GM12878 (cell line): Measurements from ENCODE around the gene FHOD3. TPM values are rescaled to one million over a fixed set of nuclear protein-coding genes. Genes with fewer than 3 reads are reported as not detected.

ENCODE experiments used
- ATAC-seq: fragments of 200-7000 bp; cut with Tn5 transposase; 3 replicates; pipeline ENCODE4 v1.9.1; 2020; ENCODE audit warnings: mild to moderate bottlenecking, moderate library complexity
- BruUV-seq: library from RNA; stranded (reverse); fragments of 400-500 nt; replicated peaks from 2 replicates; lab custom pipeline; 2021; lab: Mats Ljungman, UMichigan
- CTCF ChIA-PET: fragments of 300-600 bp; sonication (Branson Sonifier 250); formaldehyde crosslinking; extraction: SDS; loops from one replicate; lab custom pipeline; 2021; ENCODE audit warnings: inconsistent platforms; lab: Yijun Ruan, JAX
- POLR2A ChIA-PET: fragments of 350-600 bp; formaldehyde crosslinking; extraction: SDS; loops from one replicate; lab custom pipeline; 2021; ENCODE audit warnings: inconsistent platforms; lab: Charles Lee
- RAD21 ChIA-PET: fragments of 300-600 bp; sonication (Branson Sonifier 250); formaldehyde crosslinking; loops from one replicate; lab custom pipeline; 2023; ENCODE audit warnings: antibody characterized with exemption; ENCODE audit not compliant: unreplicated experiment; lab: Charles Lee
- SMC1A ChIA-PET: fragments of 300-600 bp; sonication (Branson Sonifier 250); formaldehyde crosslinking; loops from one replicate; lab custom pipeline; 2023; ENCODE audit not compliant: unreplicated experiment, uncharacterized antibody; lab: Charles Lee
- DNase-seq: peaks from one replicate; pipeline ENCODE4 v3.0.0-alpha.2; 2011; ENCODE audit warnings: low read depth, low spot score
- FAIRE-seq: peaks from 3 replicates; lab custom pipeline; 2011; peaks lifted over from hg19 to GRCh38; lab: Jason Lieb, UNC
- H2AFZ ChIP-seq: 2 replicates; pipeline ENCODE4 v1.6.0; 2011; ENCODE audit warnings: low read depth, low read length, control low read depth; ENCODE audit not compliant: control insufficient read depth
- H3K27ac ChIP-seq: 2 replicates; pipeline ENCODE4 v1.5.1; 2011; ENCODE audit warnings: control low read depth; ENCODE audit not compliant: control insufficient read depth, insufficient read depth
- H3K27me3 ChIP-seq, 2 experiments: replicated peaks in 1 of 2; 2 replicates each; pipeline versions ENCODE4 v1.6.0 to v1.6.1; 2011; ENCODE audit warnings: low read length in 1 of 2; ENCODE audit not compliant: control insufficient read depth in 2 of 2, insufficient read depth in 2 of 2
- H3K36me3 ChIP-seq, 2 experiments: 2 replicates each; pipeline ENCODE4 v1.5.1; 2011; ENCODE audit warnings: low read length in 1 of 2; ENCODE audit not compliant: control insufficient read depth in 2 of 2, insufficient read depth in 2 of 2
- H3K4me1 ChIP-seq: 2 replicates; pipeline ENCODE4 v1.6.1; 2011; ENCODE audit warnings: mild to moderate bottlenecking, low read length, moderate library complexity, mixed read lengths; ENCODE audit not compliant: control insufficient read depth, insufficient read depth
- H3K4me2 ChIP-seq: 2 replicates; pipeline ENCODE4 v1.6.0; 2011; ENCODE audit warnings: control low read depth; ENCODE audit not compliant: control insufficient read depth, insufficient read depth
- H3K4me3 ChIP-seq: fragments of 200-600 bp; sonication (generic); 2 replicates; pipeline ENCODE4 v1.5.1; 2016
- H3K79me2 ChIP-seq: 2 replicates; pipeline ENCODE4 v1.6.0; 2011; ENCODE audit warnings: low read length; ENCODE audit not compliant: control insufficient read depth, insufficient read depth
- H3K9ac ChIP-seq: 2 replicates; pipeline ENCODE4 v1.8.0; 2011; ENCODE audit warnings: low read length, control low read depth, mixed read lengths; ENCODE audit not compliant: control insufficient read depth, insufficient read depth
- H3K9me3 ChIP-seq: replicated peaks from 3 replicates; pipeline ENCODE4 v1.5.1; 2011; ENCODE audit warnings: mild to moderate bottlenecking, low read length; ENCODE audit not compliant: control insufficient read depth, insufficient read depth
- H4K20me1 ChIP-seq: 2 replicates; pipeline ENCODE4 v1.6.0; 2011; ENCODE audit not compliant: control insufficient read depth, insufficient read depth
- BMI1 ChIP-seq: fragments of 450-650 bp; IDR thresholded peaks from 2 replicates; pipeline ENCODE4 v1.6.1; 2016; ENCODE audit warnings: mild to moderate bottlenecking, moderate library complexity, borderline replicate concordance
- BRCA1 ChIP-seq: IDR thresholded peaks from 2 replicates; pipeline ENCODE4 v1.6.1; 2011; ENCODE audit warnings: low read depth, low read length, improper control_type of control experiment
- CBX5 ChIP-seq: sonication (generic); IDR thresholded peaks from 2 replicates; pipeline ENCODE4 v1.6.1; 2016; ENCODE audit warnings: low read depth, moderate library complexity, mild to moderate bottlenecking, inconsistent platforms
- CEBPB ChIP-seq, 2 experiments: fragments of 150-350 bp in 1 of 2; IDR thresholded peaks; 2 replicates each; pipeline ENCODE4 v1.6.1; 2012 to 2014; ENCODE audit warnings: low read depth in 2 of 2, low read length in 2 of 2, borderline replicate concordance in 1 of 2, inconsistent platforms in 1 of 2
- EGR1 ChIP-seq, 2 experiments: IDR thresholded peaks; 1 replicate in 1 of 2; 2 replicates in 1 of 2; pipeline ENCODE4 v1.6.1; 2011 to 2012; ENCODE audit warnings: low read depth in 2 of 2, low read length in 2 of 2, borderline replicate concordance in 1 of 2, mild to moderate bottlenecking in 1 of 2, moderate library complexity in 1 of 2
- ESRRA ChIP-seq: IDR thresholded peaks from 2 replicates; pipeline ENCODE4 v1.6.1; 2012; ENCODE audit warnings: mild to moderate bottlenecking, low read length, improper control_type of control experiment
- FOS ChIP-seq: IDR thresholded peaks from 3 replicates; pipeline ENCODE4 v1.6.1; 2011; ENCODE audit warnings: borderline replicate concordance; ENCODE audit not compliant: insufficient read length; ENCODE audit errors: extremely low read depth
- FOXK2 ChIP-seq: fragments of 450-650 bp; IDR thresholded peaks from 2 replicates; pipeline ENCODE4 v1.6.1; 2017; ENCODE audit warnings: mild to moderate bottlenecking, moderate library complexity
- HDGF ChIP-seq: fragments of 450-650 bp; IDR thresholded peaks from 2 replicates; pipeline ENCODE4 v1.6.1; 2016; ENCODE audit warnings: antibody characterized with exemption
- JUNB ChIP-seq: IDR thresholded peaks from 2 replicates; pipeline ENCODE4 v1.6.1; 2016; ENCODE audit warnings: antibody characterized with exemption, mild to moderate bottlenecking
- JUND ChIP-seq: IDR thresholded peaks from 2 replicates; pipeline ENCODE4 v1.6.1; 2012; ENCODE audit warnings: low read depth, mild to moderate bottlenecking, low read length, improper control_type of control experiment, moderate library complexity
- LARP7 ChIP-seq: fragments of 450-650 bp; IDR thresholded peaks from 2 replicates; pipeline ENCODE4 v1.6.1; 2017; ENCODE audit warnings: mild to moderate bottlenecking
- MTA3 ChIP-seq: IDR thresholded peaks from 2 replicates; pipeline ENCODE4 v1.6.1; 2012; ENCODE audit warnings: low read length, inconsistent platforms, borderline replicate concordance
- MXI1 ChIP-seq: fragments of 150-350 bp; IDR thresholded peaks from 2 replicates; pipeline ENCODE4 v1.6.1; 2011; ENCODE audit warnings: low read depth, mild to moderate bottlenecking, inconsistent platforms, low read length, improper control_type of control experiment
- NBN ChIP-seq: fragments of 450-650 bp; IDR thresholded peaks from 2 replicates; pipeline ENCODE4 v1.6.1; 2016
- NFIC ChIP-seq: IDR thresholded peaks from 2 replicates; pipeline ENCODE4 v1.6.1; 2012; ENCODE audit warnings: low read depth, mild to moderate bottlenecking, inconsistent platforms, low read length, moderate library complexity
- NFYB ChIP-seq: IDR thresholded peaks from 2 replicates; pipeline ENCODE4 v1.6.1; 2011; ENCODE audit warnings: low read depth, mild to moderate bottlenecking, low read length, improper control_type of control experiment, moderate library complexity; ENCODE audit not compliant: insufficient read depth
- NR2F1 ChIP-seq: fragments of 450-650 bp; conservative IDR thresholded peaks from 2 replicates; pipeline ENCODE4 v1.6.1; 2017; ENCODE audit warnings: mild to moderate bottlenecking
- POLR2A ChIP-seq: IDR thresholded peaks from 2 replicates; pipeline ENCODE4 v1.6.1; 2011; ENCODE audit warnings: low read depth, mild to moderate bottlenecking, low read length
- POLR2AphosphoS2 ChIP-seq: IDR thresholded peaks from 2 replicates; pipeline ENCODE4 v1.6.1; 2011; ENCODE audit warnings: low read depth, mild to moderate bottlenecking, low read length, improper control_type of control experiment, moderate library complexity
- POU2F2 ChIP-seq: IDR thresholded peaks from 3 replicates; pipeline ENCODE4 v1.6.1; 2011; ENCODE audit warnings: low read depth, mild to moderate bottlenecking, low read length, borderline replicate concordance
- RBBP5 ChIP-seq: fragments of 200-600 bp; sonication (generic); conservative IDR thresholded peaks from 2 replicates; pipeline ENCODE4 v1.6.1; 2016
- SMAD5 ChIP-seq: IDR thresholded peaks from 2 replicates; pipeline ENCODE4 v1.6.1; 2016; ENCODE audit warnings: antibody characterized with exemption, low read depth
- SMC3 ChIP-seq: IDR thresholded peaks from 2 replicates; pipeline ENCODE4 v1.6.1; 2011; ENCODE audit warnings: low read length, improper control_type of control experiment, borderline replicate concordance
- SREBF2 ChIP-seq: IDR thresholded peaks from 2 replicates; pipeline ENCODE4 v1.6.1; 2012; ENCODE audit warnings: mild to moderate bottlenecking, low read length
- SRF ChIP-seq, 2 experiments: IDR thresholded peaks; 2 replicates each; pipeline ENCODE4 v1.6.1; 2011; ENCODE audit warnings: low read depth in 2 of 2, low read length in 2 of 2, mild to moderate bottlenecking in 1 of 2, moderate library complexity in 1 of 2
- TARDBP ChIP-seq: IDR thresholded peaks from 2 replicates; pipeline ENCODE4 v1.6.1; 2016; ENCODE audit warnings: borderline replicate concordance
- ZBED1 ChIP-seq: IDR thresholded peaks from 2 replicates; pipeline ENCODE4 v1.6.1; 2016; ENCODE audit warnings: borderline replicate concordance
- ZSCAN29 ChIP-seq: fragments of 450-650 bp; IDR thresholded peaks from 2 replicates; pipeline ENCODE4 v1.6.1; 2017; ENCODE audit warnings: mild to moderate bottlenecking, moderate library complexity
- WGBS: methylation state at CpG from one replicate; pipeline ENCODE4 v1.1.6; 2016; ENCODE audit warnings: low lambda C conversion rate; ENCODE audit not compliant: insufficient replicate concordance, insufficient coverage; ENCODE audit errors: missing lambda C conversion rate; 5-methylcytosine and 5-hydroxymethylcytosine counted together
- in situ Hi-C: fragments of 300-500 bp; cut with MboI; formaldehyde crosslinking; loops from 9 replicates; pipeline ENCODE4 v1.14.3; 2018; ENCODE audit warnings: mixed read lengths
- intact Hi-C: fragments of 100-400 bp; cut with micrococcal nuclease; formaldehyde crosslinking; loops from one replicate; pipeline ENCODE4 v1.14.2; 2022; ENCODE audit not compliant: unreplicated experiment
- polyA plus RNA-seq, 11 experiments: library from polyadenylated mRNA; depleted of rRNA in 4 of 11; unstranded in 6 of 11; stranded (reverse) in 5 of 11; fragments of >200 nt; fragmentation: Nextera tagmentation in 4 of 11; fragmentation: Illumina TruSeq in 1 of 11; extraction: Ambion mirVana in 4 of 11; extraction: Trizol in 1 of 11; gene quantifications; 1 replicate in 1 of 11; 2 replicates in 10 of 11; pipeline versions ENCODE4 v1.2.1 to v1.2.3, GENCODE V29; 2011 to 2016; ENCODE audit warnings: inconsistent platforms in 2 of 11, missing spikeins in 2 of 11, low read depth in 1 of 11
- total RNA-seq, 4 experiments: library from RNA; depleted of rRNA in 3 of 4; stranded (reverse); fragments of >200 nt in 3 of 4; fragmentation: Illumina TruSeq in 1 of 4; extraction: Trizol in 1 of 4; gene quantifications; 2 replicates each; pipeline versions ENCODE4 v1.2.1 to v1.2.3, GENCODE V29; 2013 to 2021
- TF ChIP-seq, protein P1 (sequence below): IDR thresholded peaks from 2 replicates; pipeline ENCODE4 v1.6.1; 2012; ENCODE audit warnings: low read depth, low read length, improper control_type of control experiment

FHOD3 gene
- total and polyA plus RNA-seq, 10 of the 15 experiments (the other 5 are each of a cell fraction or from before 2014, with no cell fraction given) = 0.77 to 26.7 (median 10.4) TPM

DNA sequence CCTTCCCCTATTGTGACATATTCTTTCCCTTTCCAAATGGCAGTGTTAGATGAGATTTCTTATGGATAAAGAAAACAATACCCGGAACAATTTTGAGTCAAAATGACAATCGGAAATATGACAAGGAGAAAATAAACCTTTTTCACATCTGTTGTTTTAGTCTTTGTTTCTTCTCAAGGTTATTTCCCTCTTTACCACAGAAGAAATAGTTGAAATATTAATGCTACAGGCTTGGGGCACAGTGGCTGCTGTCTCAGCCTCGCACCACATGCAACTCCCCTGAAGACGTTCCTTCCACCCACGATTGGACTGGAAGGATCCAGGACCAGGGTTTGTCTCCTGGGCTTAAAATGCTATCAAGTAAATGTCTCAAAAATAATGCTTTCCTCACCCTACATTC lies 77.6 kb downstream of the FHOD3 start:
- RAD21 ChIA-PET = interaction anchor here (1.0 to 3.2 kb wide), 11 partner anchors 8 to 196 kb away, joined by 3 to 18 read pairs (median 4); partner anchors contain the start of gene FHOD3
- in situ Hi-C loops = no loop called here
- Histone ChIP-seq H3K9me3 (no peaks in the 10 kb centered on the region; the same call in 2 of the 3 replicates), H4K20me1 (no peaks in the 10 kb centered on the region), H2AFZ (no peak overlapping the region), H3K4me3 (no peak overlapping the region), H3K9ac (no peak overlapping the region), H3K4me2 (no peak overlapping the region), H3K79me2 (no peaks in the 10 kb centered on the region), H3K27me3 (no peaks in the 10 kb centered on the region), H3K27ac (no peak overlapping the region), H3K36me3 (no peaks in the 10 kb centered on the region), H3K4me1 (no peaks in the 10 kb centered on the region)
- CTCF ChIA-PET = interaction anchor here (1.1 to 2.8 kb wide), 9 partner anchors 8 to 81 kb away, joined by 3 to 15 read pairs (median 4); no protein-coding TSS in a partner anchor
- ATAC-seq (peak; percentile 69), FAIRE-seq (no peak), DNase-seq (no peak)
- SMC1A ChIA-PET = interaction anchor here (1.0 to 50.9 kb wide), 7 partner anchors 5 to 197 kb away, joined by 3 to 1180 read pairs (median 6); no protein-coding TSS in a partner anchor
- intact Hi-C loops = loop anchor here (2.0 kb wide), 1 partner anchor 36 kb away; no protein-coding TSS in a partner anchor
- no TSS peak for BruUV-seq
- 23% methylated on average over 5 of the region's 5 CpGs for WGBS
- POLR2A ChIA-PET = interaction anchor here (1.2 to 2.8 kb wide), 2 partner anchors 11 to 30 kb away, joined by 3 to 9 read pairs; no protein-coding TSS in a partner anchor
- TF ChIP-seq POLR2A = no peak
- TF ChIP-seq, protein P1, sequence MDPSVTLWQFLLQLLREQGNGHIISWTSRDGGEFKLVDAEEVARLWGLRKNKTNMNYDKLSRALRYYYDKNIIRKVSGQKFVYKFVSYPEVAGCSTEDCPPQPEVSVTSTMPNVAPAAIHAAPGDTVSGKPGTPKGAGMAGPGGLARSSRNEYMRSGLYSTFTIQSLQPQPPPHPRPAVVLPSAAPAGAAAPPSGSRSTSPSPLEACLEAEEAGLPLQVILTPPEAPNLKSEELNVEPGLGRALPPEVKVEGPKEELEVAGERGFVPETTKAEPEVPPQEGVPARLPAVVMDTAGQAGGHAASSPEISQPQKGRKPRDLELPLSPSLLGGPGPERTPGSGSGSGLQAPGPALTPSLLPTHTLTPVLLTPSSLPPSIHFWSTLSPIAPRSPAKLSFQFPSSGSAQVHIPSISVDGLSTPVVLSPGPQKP = no peak
- TF ChIP-seq LARP7 = no peak
- TF ChIP-seq POU2F2 = no peak
- TF ChIP-seq POLR2AphosphoS2 = no peak
- TF ChIP-seq HDGF = no peak
- TF ChIP-seq SMAD5 = no peak
- TF ChIP-seq JUNB = no peak
- TF ChIP-seq MTA3 = no peak
- TF ChIP-seq SMC3 = no peak
- TF ChIP-seq NR2F1 = no peak
- 0 out of 2 replicates have a peak, but pooled peaks have one; percentile 26 for TF ChIP-seq NBN
- no peak for TF ChIP-seq JUND
- TF ChIP-seq RBBP5 = no peak
- TF ChIP-seq BRCA1 = no peak
- TF ChIP-seq FOS = no peak
- TF ChIP-seq ZBED1 = no peak
- no peak for TF ChIP-seq SREBF2
- no peak for TF ChIP-seq CEBPB (IDR thresholded peaks at IDR 0.05; ENCODE audit: borderline replicate concordance in 1 of 2, low read depth in 2 of 2, low read length in 2 of 2)
- no peak for TF ChIP-seq ESRRA
- TF ChIP-seq CBX5 = no peak
- no peak for TF ChIP-seq MXI1
- TF ChIP-seq FOXK2 = no peak
- no peak for TF ChIP-seq TARDBP
- TF ChIP-seq BMI1 = no peak; the same call in 1 of the 2 replicates
- TF ChIP-seq SRF (IDR thresholded peaks at IDR 0.05; ENCODE audit: low read depth in 2 of 2, low read length in 2 of 2) = no peak
- no peak for TF ChIP-seq NFYB
- TF ChIP-seq EGR1 (IDR thresholded peaks at IDR 0.05; ENCODE audit: borderline replicate concordance in 1 of 2, low read depth in 2 of 2, low read length in 2 of 2) = no peak
- TF ChIP-seq ZSCAN29 = 0 out of 2 replicates have a peak, but pooled peaks have one; percentile 42
- TF ChIP-seq NFIC = no peak
